ENCODE results near the gene SVEP1. TPM values are rescaled to one million over a fixed set of nuclear protein-coding genes. Genes with fewer than 3 reads are reported as not detected.
"Not testable (repeated sequence)": the region's sequence is repeated elsewhere in the genome, so short reads cannot be mapped to it uniquely, and the experiment has no call there.

Gene SVEP1
- total and polyA plus RNA-seq, 3 experiments from 2014 or later = not detected

DNA sequence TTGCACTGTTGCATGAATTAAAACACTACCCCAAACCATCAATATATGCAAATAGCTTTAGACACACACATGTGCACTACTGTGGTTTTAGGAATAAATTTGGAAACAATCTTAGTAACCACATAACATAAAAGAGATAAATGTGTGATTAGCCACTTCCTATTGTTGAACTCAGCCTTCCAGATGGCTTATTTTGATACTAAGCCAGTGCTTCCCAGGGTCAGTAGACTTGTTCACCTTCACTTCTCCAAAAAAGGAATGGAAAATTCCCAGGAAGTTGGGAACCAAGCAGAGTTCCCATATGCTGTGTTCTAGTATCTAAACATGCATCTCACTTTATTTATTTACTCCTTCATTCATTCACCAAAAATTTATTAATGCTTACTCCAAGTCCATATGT lies 47.8 kb downstream of the SVEP1 start:
- H3K4me3 ChIP-seq (ENCODE audit: low read length) = no peak overlapping the region
- Mint-ChIP-seq H3K9me3 (peaks cover 0 to 10% (median 1%) of the 10 kb centered on the region in 5 donors), H3K27me3 (no peaks in the 10 kb centered on the region), H3K4me1 (no peaks in the 10 kb centered on the region), H3K27ac (no peak overlapping the region), H3K36me3 (no peaks in the 10 kb centered on the region), H3K4me3 (no peak overlapping the region)
- ChIA-PET CTCF (no interaction called here), POLR2A (no interaction called here)
- no peaks in the 10 kb centered on the region for H3K27me3 ChIP-seq (ENCODE audit: insufficient read depth, low read length, poor library complexity, severe bottlenecking)
- no peak overlapping the region for H3K27ac ChIP-seq (ENCODE audit: low read depth, low read length)
- no peaks in the 10 kb centered on the region for H3K9me3 ChIP-seq (ENCODE audit: low read length)
- H3K4me1 ChIP-seq (ENCODE audit: insufficient read depth, low read length) = no peaks in the 10 kb centered on the region
- H3K36me3 ChIP-seq (ENCODE audit: insufficient read depth, low read length) = no peaks in the 10 kb centered on the region
- DNase-seq = no peak

- H3K27me3 Mint-ChIP-seq; DNase-seq; CTCF ChIA-PET; POLR2A ChIA-PET; H3K36me3 Mint-ChIP-seq; H3K9me3 ChIP-seq (ENCODE audit: low read length); H3K4me1 Mint-ChIP-seq; H3K36me3 ChIP-seq (ENCODE audit: insufficient read depth, low read length); H3K4me3 Mint-ChIP-seq; H3K4me1 ChIP-seq (ENCODE audit: insufficient read depth, low read length); H3K27ac Mint-ChIP-seq; H3K9me3 Mint-ChIP-seq; H3K27ac ChIP-seq (ENCODE audit: low read depth, low read length); H3K4me3 ChIP-seq (ENCODE audit: low read length); H3K27me3 ChIP-seq (ENCODE audit: insufficient read depth, low read length, poor library complexity, severe bottlenecking): not testable (repeated sequence)
These were observed 48.3 kb downstream of the SVEP1 start for GRCh38 chr9:110531241-110531640.

DNA sequence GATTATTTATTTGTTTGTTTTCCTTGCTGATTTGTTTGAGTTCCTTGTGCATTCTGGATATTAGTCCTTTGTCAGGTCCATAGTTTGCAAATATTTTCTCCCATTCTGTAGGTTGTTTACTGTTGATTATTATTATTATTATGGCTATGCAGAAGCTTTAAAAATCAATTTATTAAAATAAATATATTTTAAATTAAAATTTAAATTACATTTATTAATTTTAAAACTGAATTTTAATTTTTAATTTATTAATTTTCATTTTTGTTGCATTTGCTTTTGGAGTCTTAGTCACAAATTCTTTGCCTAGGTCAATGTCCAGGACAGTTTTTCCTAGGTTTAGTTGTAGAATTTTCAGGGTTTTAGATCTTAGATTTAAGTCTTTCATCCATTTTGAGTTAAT lies 50.9 kb downstream of the SVEP1 start:
- Mint-ChIP-seq H3K36me3 (no peaks in the 10 kb centered on the region), H3K27me3 (no peaks in the 10 kb centered on the region), H3K27ac (no peak overlapping the region), H3K9me3 (peaks cover 0 to 10% (median 2%) of the 10 kb centered on the region in 5 donors), H3K4me3 (no peak overlapping the region), H3K4me1 (no peaks in the 10 kb centered on the region)
- POLR2A ChIA-PET = no interaction called here
- CTCF ChIA-PET = no interaction called here
- H3K9me3 ChIP-seq (ENCODE audit: low read length) = no peaks in the 10 kb centered on the region
- H3K4me3 ChIP-seq (ENCODE audit: low read length) = no peak overlapping the region
- no peaks in the 10 kb centered on the region for H3K27me3 ChIP-seq (ENCODE audit: insufficient read depth, low read length, poor library complexity, severe bottlenecking)
- DNase-seq = no peak
- H3K4me1 ChIP-seq (ENCODE audit: insufficient read depth, low read length) = no peaks in the 10 kb centered on the region
- no peaks in the 10 kb centered on the region for H3K36me3 ChIP-seq (ENCODE audit: insufficient read depth, low read length)
- H3K27ac ChIP-seq (ENCODE audit: low read depth, low read length) = no peak overlapping the region

DNA sequence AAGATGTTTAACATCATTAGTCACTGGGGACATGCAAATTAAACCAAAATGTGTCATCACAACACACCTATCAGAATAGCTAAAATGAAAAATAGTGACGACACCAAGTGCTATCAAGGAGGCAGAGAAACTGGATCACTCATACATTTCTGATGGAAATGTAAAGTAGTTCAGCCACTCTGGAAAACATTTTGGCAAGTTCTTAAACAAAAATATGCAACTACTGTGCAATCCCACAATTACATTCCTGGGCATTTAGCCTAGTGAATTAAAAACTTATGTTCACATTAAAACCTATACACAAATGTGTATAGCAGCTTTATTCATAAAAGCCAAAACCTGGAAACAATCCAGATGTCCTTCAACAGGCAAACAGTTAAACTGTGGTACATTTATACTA lies 53.1 kb downstream of the SVEP1 start:
- no peak for DNase-seq
- H3K4me3 ChIP-seq (ENCODE audit: low read length) = no peak overlapping the region
- Mint-ChIP-seq H3K27ac (no peak overlapping the region), H3K9me3 (peaks cover 0 to 10% (median 2%) of the 10 kb centered on the region in 5 donors), H3K4me3 (no peak overlapping the region), H3K36me3 (no peaks in the 10 kb centered on the region), H3K4me1 (no peaks in the 10 kb centered on the region), H3K27me3 (no peaks in the 10 kb centered on the region)
- no peaks in the 10 kb centered on the region for H3K27me3 ChIP-seq (ENCODE audit: insufficient read depth, low read length, poor library complexity, severe bottlenecking)
- no peaks in the 10 kb centered on the region for H3K9me3 ChIP-seq (ENCODE audit: low read length)
- CTCF ChIA-PET = no interaction called here
- POLR2A ChIA-PET = no interaction called here
- H3K4me1 ChIP-seq (ENCODE audit: insufficient read depth, low read length) = no peaks in the 10 kb centered on the region
- no peak overlapping the region for H3K27ac ChIP-seq (ENCODE audit: low read depth, low read length)
- no peaks in the 10 kb centered on the region for H3K36me3 ChIP-seq (ENCODE audit: insufficient read depth, low read length)

GRCh38 chr9:110521206-110521605 lies 58.3 kb downstream of the SVEP1 start:
- DNase-seq = no peak
- Mint-ChIP-seq H3K36me3 (no peaks in the 10 kb centered on the region), H3K27me3 (peaks cover 0 to 1% of the 10 kb centered on the region in 2 donors), H3K27ac (no peak overlapping the region), H3K4me3 (no peak overlapping the region), H3K9me3 (peaks cover 0 to 3% (median 0%) of the 10 kb centered on the region in 5 donors), H3K4me1 (no peaks in the 10 kb centered on the region)
- H3K27me3 ChIP-seq (ENCODE audit: insufficient read depth, low read length, poor library complexity, severe bottlenecking) = no peaks in the 10 kb centered on the region
- no peaks in the 10 kb centered on the region for H3K9me3 ChIP-seq (ENCODE audit: low read length)
- POLR2A ChIA-PET = no interaction called here
- no peak overlapping the region for H3K4me3 ChIP-seq (ENCODE audit: low read length)
- no peaks in the 10 kb centered on the region for H3K36me3 ChIP-seq (ENCODE audit: insufficient read depth, low read length)
- H3K4me1 ChIP-seq (ENCODE audit: insufficient read depth, low read length) = no peaks in the 10 kb centered on the region
- CTCF ChIA-PET = no interaction called here
- H3K27ac ChIP-seq (ENCODE audit: low read depth, low read length) = no peak overlapping the region

GRCh38 chr9:110520120-110520701 lies 59.3 kb downstream of the SVEP1 start:
- H3K4me1 ChIP-seq (ENCODE audit: insufficient read depth, low read length) = no peaks in the 10 kb centered on the region
- H3K36me3 ChIP-seq (ENCODE audit: insufficient read depth, low read length) = no peaks in the 10 kb centered on the region
- no peaks in the 10 kb centered on the region for H3K36me3 Mint-ChIP-seq
- DNase-seq = no peak
- no peak overlapping the region for H3K27ac Mint-ChIP-seq
- ChIA-PET CTCF (no interaction called here), POLR2A (no interaction called here)
- H3K27ac ChIP-seq (ENCODE audit: low read depth, low read length) = no peak overlapping the region
- no peak overlapping the region for H3K4me3 ChIP-seq (ENCODE audit: low read length)
- H3K27me3 ChIP-seq (ENCODE audit: insufficient read depth, low read length, poor library complexity, severe bottlenecking) = no peaks in the 10 kb centered on the region
- H3K4me3 Mint-ChIP-seq = no peak overlapping the region
- no peaks in the 10 kb centered on the region for H3K4me1 Mint-ChIP-seq
- H3K9me3 Mint-ChIP-seq = peaks cover 0 to 3% (median 0%) of the 10 kb centered on the region in 5 donors
- peaks cover 0 to 1% of the 10 kb centered on the region in 2 donors for H3K27me3 Mint-ChIP-seq
- H3K9me3 ChIP-seq (ENCODE audit: low read length) = no peaks in the 10 kb centered on the region

DNA sequence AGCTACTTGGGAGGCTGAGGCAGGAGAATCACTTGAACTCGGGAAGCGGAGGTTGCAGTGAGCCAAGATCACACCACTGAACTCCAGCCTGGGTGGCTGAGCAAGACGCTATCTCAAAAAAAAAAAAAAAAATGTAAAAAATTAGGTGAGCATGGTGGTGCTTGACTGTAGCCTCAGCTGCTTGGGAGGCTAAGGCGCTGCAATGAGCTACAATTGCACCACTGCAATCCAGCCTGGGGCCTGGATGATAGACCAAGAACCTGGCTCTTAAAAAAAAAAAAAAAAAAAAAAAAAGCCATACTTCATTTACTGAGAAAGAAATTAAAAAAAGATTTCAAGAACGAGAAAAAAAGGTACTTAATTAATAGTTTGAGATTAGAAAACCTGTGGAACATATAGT lies 62.1 kb downstream of the SVEP1 start:
- CTCF ChIA-PET = no interaction called here
- H3K27me3 ChIP-seq (ENCODE audit: insufficient read depth, low read length, poor library complexity, severe bottlenecking) = no peaks in the 10 kb centered on the region
- no peaks in the 10 kb centered on the region for H3K36me3 ChIP-seq (ENCODE audit: insufficient read depth, low read length)
- no peaks in the 10 kb centered on the region for H3K4me1 Mint-ChIP-seq
- H3K4me3 Mint-ChIP-seq = no peak overlapping the region
- H3K4me3 ChIP-seq (ENCODE audit: low read length) = no peak overlapping the region
- no peaks in the 10 kb centered on the region for H3K4me1 ChIP-seq (ENCODE audit: insufficient read depth, low read length)
- peaks cover 0 to 2% (median 0%) of the 10 kb centered on the region in 5 donors for H3K9me3 Mint-ChIP-seq
- no peak overlapping the region for H3K27ac ChIP-seq (ENCODE audit: low read depth, low read length)
- POLR2A ChIA-PET = no interaction called here
- peaks cover 0 to 1% of the 10 kb centered on the region in 2 donors for H3K27me3 Mint-ChIP-seq
- no peaks in the 10 kb centered on the region for H3K9me3 ChIP-seq (ENCODE audit: low read length)
- DNase-seq = no peak
- H3K27ac Mint-ChIP-seq = no peak overlapping the region
- H3K36me3 Mint-ChIP-seq = no peaks in the 10 kb centered on the region

DNA sequence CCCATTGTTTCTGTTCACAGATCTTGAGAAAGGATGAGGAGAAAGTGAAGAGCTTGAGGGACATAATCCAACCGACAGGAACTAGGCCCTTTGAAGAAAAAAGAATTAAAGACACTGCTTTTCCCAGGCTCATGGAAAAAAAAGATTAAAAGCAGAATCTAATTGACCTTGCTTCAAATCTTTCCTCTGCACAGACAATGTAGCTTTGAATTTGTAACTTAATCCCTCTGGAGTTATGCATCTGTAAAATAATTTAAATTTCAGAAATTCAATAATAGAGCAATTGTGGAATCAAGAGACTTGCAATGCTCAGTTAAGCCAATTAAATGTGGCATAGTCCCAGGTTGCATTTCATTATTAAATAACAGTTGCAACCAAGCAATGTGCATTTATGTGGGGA lies 64.6 kb downstream of the SVEP1 start:
- Histone ChIP-seq H3K4me1 (ENCODE audit: insufficient read depth, low read length) (no peaks in the 10 kb centered on the region), H3K9me3 (ENCODE audit: low read length) (no peaks in the 10 kb centered on the region), H3K27me3 (ENCODE audit: insufficient read depth, low read length, poor library complexity, severe bottlenecking) (no peaks in the 10 kb centered on the region), H3K4me3 (ENCODE audit: low read length) (no peak overlapping the region), H3K27ac (ENCODE audit: low read depth, low read length) (no peak overlapping the region), H3K36me3 (ENCODE audit: insufficient read depth, low read length) (no peaks in the 10 kb centered on the region)
- no peak overlapping the region for H3K4me3 Mint-ChIP-seq
- no peak for DNase-seq
- ChIA-PET CTCF (no interaction called here), POLR2A (no interaction called here)
- peaks cover 0 to 3% (median 0%) of the 10 kb centered on the region in 5 donors for H3K9me3 Mint-ChIP-seq
- H3K27me3 Mint-ChIP-seq = peaks cover 0 to 1% of the 10 kb centered on the region in 2 donors
- no peaks in the 10 kb centered on the region for H3K36me3 Mint-ChIP-seq
- no peaks in the 10 kb centered on the region for H3K4me1 Mint-ChIP-seq
- no peak overlapping the region for H3K27ac Mint-ChIP-seq

DNA sequence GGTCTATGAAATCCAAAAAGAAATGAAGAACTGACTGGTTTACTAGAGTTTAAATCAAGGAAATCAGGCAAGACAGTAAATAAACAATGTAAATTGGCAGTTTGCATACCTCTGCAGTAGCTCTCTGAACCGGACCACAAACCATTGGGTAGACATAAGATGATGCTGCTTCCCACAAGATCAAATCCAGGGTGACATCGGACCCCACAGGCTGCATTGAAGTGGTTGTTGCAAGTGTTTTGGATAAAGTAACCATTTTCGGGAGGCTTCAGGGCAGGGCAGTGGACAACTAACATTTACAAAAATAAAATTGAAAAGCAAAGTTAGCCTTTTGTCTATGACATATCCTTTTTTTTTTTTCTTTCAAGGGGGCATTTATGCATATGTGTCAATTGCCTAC lies 66.7 kb downstream of the SVEP1 start:
- DNase-seq = no peak
- no peak overlapping the region for H3K4me3 Mint-ChIP-seq
- H3K36me3 ChIP-seq (ENCODE audit: insufficient read depth, low read length) = no peaks in the 10 kb centered on the region
- H3K4me1 ChIP-seq (ENCODE audit: insufficient read depth, low read length) = no peaks in the 10 kb centered on the region
- no peak overlapping the region for H3K4me3 ChIP-seq (ENCODE audit: low read length)
- ChIA-PET POLR2A (interaction anchor here (0.6 kb wide), 1 partner anchor 141 kb away, joined by 3 read pairs; no protein-coding TSS in a partner anchor), CTCF (no interaction called here)
- peaks cover 0 to 4% (median 3%) of the 10 kb centered on the region in 5 donors for H3K9me3 Mint-ChIP-seq
- H3K36me3 Mint-ChIP-seq = no peaks in the 10 kb centered on the region
- H3K27ac Mint-ChIP-seq = no peak overlapping the region
- H3K9me3 ChIP-seq (ENCODE audit: low read length) = no peaks in the 10 kb centered on the region
- H3K27ac ChIP-seq (ENCODE audit: low read depth, low read length) = no peak overlapping the region
- H3K27me3 ChIP-seq (ENCODE audit: insufficient read depth, low read length, poor library complexity, severe bottlenecking) = no peaks in the 10 kb centered on the region
- no peaks in the 10 kb centered on the region for H3K27me3 Mint-ChIP-seq
- H3K4me1 Mint-ChIP-seq = no peaks in the 10 kb centered on the region
